ENCODE data around the gene DZIP1.

GRCh38 chr13:95684418-95684817, 39.9 kb upstream of the DZIP1 start:
- no peak for TF ChIP-seq CTCF (IDR thresholded peaks at IDR 0.05 in 2 of 3, conservative IDR thresholded peaks at IDR 0.05 in 1 of 3; ENCODE audit: control insufficient read depth in 2 of 3, extremely low read depth in 1 of 3, insufficient read depth in 1 of 3, low read depth in 3 of 3, low read length in 3 of 3)
- no peak for TF ChIP-seq POLR2A (IDR thresholded peaks at IDR 0.05; ENCODE audit: low read depth, low read length)
- TF ChIP-seq FOXM1 (IDR thresholded peaks at IDR 0.05; ENCODE audit: low read depth, low read length): no peak
